ENCODE measurements around the gene WAC.

GRCh38 chr10:28561531-28561930 is 28.6 kb downstream of the WAC start:
- no peak for TF ChIP-seq PCBP1 (IDR thresholded peaks at IDR 0.05; ENCODE audit: low read depth, low read length, poor library complexity, severe bottlenecking)
- no peak for TF ChIP-seq ZBTB11 (CRISPR knock-in tag; IDR thresholded peaks at IDR 0.05)
- no peak for TF ChIP-seq HMGN3 (IDR thresholded peaks at IDR 0.05; ENCODE audit: borderline replicate concordance, extremely low read depth, insufficient read length, low read depth, low read length)
- TF ChIP-seq ATF3 (IDR thresholded peaks at IDR 0.05): no peak
- TF ChIP-seq ATF3 (CRISPR knock-in tag; conservative IDR thresholded peaks at IDR 0.05): no peak
- no peak for TF ChIP-seq BHLHE40 (IDR thresholded peaks at IDR 0.05; ENCODE audit: low read length)

Measured in K562 (cell line).